ENCODE results near the gene GPR176. TPM values are rescaled to one million over a fixed set of nuclear protein-coding genes. Genes with fewer than 3 reads are reported as not detected.

GPR176 gene
- total RNA-seq, 2 donors from 2014 or later = 0.85 to 1.5 TPM

- ATAC-seq (no peak), DNase-seq (no peak)
- intact Hi-C loops (cut with DNase I, micrococcal nuclease) = no loop called here
These were observed 17.6 kb upstream of the GPR176 start for GRCh38 chr15:39937696-39938095.

- no peak for ATAC-seq
- intact Hi-C loops (cut with DNase I, micrococcal nuclease) = no loop called here
- no peak for DNase-seq
These were observed 16.6 kb upstream of the GPR176 start for GRCh38 chr15:39936681-39937080.

DNA sequence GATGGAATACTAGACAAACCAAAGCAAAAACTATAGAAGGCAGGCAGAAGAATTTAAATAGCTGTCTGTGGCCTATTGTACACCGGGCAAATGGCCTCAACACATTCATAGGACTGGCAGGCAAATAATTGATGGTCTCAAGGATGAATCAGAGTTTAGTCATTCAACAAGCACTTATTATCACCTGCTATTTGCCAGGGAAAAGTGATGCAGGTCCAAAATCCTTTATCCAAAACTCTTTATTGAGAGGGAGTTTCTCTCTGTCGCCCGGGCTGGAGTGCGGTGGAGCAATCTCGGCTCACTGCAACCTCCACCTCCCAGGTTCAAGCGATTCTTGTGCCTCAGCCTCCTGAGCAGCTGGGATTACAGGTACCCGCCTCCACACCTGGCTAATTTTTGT is 16.1 kb upstream of the GPR176 start:
- intact Hi-C loops (cut with DNase I, micrococcal nuclease) = no loop called here
- no peak for ATAC-seq
- no peak for DNase-seq

DNA sequence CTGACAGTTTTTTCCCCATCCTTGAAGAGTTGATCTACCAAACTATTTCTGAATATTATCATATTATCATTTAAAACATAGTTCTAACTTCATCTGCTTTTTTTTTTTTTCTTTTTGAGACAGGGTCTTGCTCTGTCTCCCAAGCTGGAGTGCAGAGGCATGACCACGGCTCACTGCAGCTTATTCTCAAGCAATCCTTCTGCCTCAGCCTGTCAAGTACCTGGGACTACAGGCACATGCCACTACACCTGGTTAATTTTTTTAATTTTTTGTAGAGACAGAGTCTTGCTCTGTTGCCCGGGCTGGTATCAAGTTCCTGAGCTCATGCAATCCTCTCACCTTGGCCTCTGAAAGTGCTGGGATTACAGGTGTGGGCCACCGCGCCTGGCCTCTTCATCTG is 15.2 kb upstream of the GPR176 start:
- no peak for DNase-seq
- ATAC-seq = no peak
- intact Hi-C loops (cut with DNase I, micrococcal nuclease) = no loop called here

DNA sequence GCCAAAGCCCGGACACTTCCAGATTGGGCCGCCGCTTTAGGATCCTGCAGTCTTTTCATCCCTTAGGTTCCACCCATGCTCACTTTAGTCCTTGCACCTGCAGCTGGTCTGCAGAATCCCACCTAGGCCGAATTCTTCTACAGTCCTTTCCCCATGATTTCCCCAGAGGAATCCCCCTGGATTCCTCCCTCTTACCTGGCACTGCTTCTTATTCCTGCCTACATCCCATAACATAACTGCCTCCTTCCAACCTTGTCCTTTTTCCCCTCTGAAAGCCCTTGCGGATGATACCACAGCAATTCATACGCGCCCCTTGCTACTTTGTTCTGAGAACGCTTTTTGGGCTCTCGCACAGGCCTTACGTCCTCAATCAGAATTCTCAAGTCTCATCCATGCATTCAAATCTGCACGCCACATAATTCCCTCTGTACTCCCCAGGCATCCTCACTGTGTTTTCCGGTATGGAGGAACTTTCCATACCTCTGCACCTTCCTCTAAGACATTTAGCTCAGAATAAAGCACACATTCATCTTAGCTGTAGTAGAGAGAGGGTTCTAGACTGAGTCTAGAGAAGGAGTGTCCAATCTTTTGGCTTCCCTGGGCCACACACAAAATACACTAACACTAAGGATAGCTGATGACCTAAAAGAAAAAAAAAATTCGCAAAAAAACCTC is 14.5 kb upstream of the GPR176 start:
- DNase-seq (no peak), ATAC-seq (peak; percentile 20)
- intact Hi-C loops (cut with DNase I, micrococcal nuclease) = no loop called here

DNA sequence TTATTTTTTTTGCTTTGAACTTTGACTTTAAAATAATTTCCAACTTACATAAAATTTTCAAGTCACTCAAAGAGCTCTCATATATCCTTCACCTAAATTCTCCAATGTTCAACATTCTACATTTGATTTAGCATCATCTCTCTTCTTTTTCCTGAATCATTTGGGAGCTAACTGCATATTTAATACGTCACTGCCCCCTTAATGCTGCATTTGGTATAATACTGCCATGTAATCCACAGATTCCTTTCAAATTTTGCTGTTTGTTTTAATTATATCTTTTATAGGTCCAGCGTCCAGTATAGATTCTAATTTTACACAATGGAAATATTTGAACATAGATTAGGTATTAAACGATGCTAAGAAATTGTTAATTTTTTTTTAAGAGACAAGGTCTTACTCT is 11.5 kb upstream of the GPR176 start:
- no peak for ATAC-seq
- DNase-seq = no peak
- intact Hi-C loops (cut with DNase I, micrococcal nuclease) = no loop called here

GRCh38 chr15:39926526-39926925 is 6.5 kb upstream of the GPR176 start:
- no peak for DNase-seq
- intact Hi-C loops (cut with DNase I, micrococcal nuclease) = no loop called here
- ATAC-seq = no peak

GRCh38 chr15:39925112-39925842 is 5.2 kb upstream of the GPR176 start:
- DNase-seq (no peak), ATAC-seq (no peak)
- intact Hi-C loops (cut with DNase I, micrococcal nuclease) = no loop called here

DNA sequence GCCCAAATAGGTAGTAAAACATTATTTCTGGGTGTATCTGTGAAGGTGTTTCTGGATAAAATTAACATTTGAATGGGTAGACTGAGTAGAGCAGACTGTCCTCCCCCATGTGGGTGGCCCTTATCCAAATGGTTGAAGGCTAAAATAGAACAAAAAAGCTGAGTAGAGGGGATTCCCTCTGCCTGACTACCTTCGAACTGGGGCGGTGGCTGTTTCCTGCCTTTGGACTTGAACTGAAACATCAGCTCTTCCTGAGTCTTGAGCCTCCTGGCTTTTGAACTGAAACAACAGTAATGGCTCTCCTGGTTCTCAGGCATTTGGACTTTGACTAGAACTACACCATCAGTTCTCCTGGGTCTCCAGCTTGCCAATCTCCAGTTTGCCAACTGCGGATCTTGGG is 4.4 kb upstream of the GPR176 start:
- ATAC-seq (no peak), DNase-seq (no peak)
- intact Hi-C loops (cut with DNase I, micrococcal nuclease) = no loop called here

DNA sequence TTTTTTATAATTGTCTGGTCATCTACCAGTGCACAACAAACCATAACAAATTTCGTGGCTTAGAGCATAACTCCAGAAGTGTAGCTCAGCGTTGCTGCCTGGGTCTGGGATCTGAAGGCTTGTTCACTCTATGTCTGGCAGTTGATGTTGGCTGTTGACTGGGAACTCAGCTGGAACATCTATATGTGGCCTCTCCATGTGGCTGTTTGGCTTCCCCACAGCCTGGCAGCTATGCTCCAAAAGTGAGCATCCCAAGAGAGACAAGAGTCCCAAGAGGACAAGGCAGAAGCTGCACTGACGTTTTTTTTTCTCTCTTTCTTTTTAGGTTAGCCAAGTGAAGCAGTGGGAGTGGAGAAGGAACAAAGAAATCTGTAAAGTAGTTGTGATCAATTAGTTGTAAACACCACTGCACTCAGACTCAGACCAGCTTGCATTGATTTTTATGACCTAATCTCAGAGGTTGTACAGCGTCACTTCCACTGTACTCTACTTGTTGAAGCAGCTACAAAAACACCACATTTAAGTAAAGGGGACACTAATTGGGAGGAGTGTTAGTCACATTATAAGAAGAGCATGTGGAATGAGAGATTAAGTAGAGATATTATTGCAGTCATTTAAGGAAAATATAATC is 2.5 kb upstream of the GPR176 start:
- DNase-seq (no peak), ATAC-seq (no peak)
- intact Hi-C loops (cut with DNase I, micrococcal nuclease) = no loop called here

DNA sequence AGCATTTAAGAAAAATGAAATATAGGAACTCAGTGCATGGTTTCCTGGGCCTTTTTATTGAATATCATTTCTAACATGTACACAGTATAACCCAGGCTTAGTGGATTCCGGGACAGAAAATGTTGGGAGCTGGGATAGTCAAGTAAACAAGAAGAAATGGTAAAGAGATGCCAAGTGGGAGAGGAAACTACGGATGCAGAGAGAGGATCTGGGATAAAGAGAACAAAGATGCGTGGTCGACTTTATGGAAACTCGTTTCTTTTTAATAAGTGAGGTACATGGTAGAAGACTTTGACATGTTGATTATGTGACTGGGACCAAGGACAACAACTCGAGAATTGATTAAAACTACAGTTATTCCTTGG is 1.2 kb upstream of the GPR176 start:
- intact Hi-C loops (cut with DNase I, micrococcal nuclease) = no loop called here
- no peak for ATAC-seq
- DNase-seq = no peak

- ATAC-seq = peak; percentile 94
- peak; percentile 65 to 80 for DNase-seq
- intact Hi-C loops (cut with DNase I, micrococcal nuclease) = no loop called here
These were observed 626 bp upstream of the GPR176 start for GRCh38 chr15:39920510-39921273.

DNA sequence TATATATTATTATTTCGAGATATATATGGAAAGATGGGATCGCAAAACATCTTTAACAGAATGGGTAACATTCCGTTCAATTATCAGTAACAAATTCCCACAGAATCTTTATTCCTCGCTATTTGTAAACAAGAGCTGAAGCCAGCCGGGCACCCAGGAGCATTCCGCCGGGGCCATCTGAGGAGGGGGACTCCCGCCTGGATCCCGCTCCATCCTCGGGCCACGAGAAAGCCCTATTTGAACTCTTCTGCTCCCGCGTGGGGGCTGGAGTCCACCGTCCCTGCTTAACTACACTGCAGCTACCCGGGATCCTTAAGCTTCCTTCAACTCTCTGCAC is 687 bp downstream of the GPR176 start:
- DNase-seq (peak in 1 of 2 donors; percentile 9), ATAC-seq (no peak)
- intact Hi-C loops (cut with DNase I, micrococcal nuclease) = no loop called here

DNA sequence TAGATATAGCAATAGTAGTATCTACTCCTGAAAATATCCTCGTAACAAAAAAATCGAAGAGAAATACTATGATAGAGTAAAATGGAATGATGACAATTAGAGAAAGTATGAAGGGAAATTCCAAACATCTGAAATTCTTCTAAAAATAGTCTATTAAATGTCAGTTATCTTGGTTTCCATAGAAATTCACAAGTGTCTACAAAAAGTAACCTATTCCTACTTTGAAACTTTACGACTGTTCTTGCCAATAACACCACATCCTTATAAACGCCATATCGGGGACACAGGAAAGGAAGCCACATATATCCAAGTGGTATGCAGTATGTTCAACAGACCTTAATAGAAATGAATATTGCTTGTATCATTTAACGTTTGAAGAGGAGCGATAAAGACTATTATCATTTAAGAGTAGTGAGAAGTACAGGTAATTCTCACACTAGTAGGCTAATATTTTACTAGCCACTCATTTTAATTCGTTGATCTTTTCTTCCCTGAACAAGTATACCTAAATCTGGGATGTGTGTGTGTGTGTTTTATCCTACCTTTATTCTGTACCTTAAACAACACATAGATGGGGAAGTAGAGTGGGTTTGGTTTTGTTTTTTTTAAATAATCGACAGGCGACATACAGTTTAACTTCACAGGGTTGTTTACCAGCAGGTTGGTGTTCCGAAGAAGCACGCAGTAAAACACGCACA is 1.2 kb downstream of the GPR176 start:
- ATAC-seq = no peak
- no peak for DNase-seq
- intact Hi-C loops (cut with DNase I, micrococcal nuclease) = no loop called here

GRCh38 chr15:39914977-39915376 is 5.1 kb downstream of the GPR176 start:
- intact Hi-C loops (cut with DNase I, micrococcal nuclease) = no loop called here
- DNase-seq (no peak), ATAC-seq (no peak)

DNA sequence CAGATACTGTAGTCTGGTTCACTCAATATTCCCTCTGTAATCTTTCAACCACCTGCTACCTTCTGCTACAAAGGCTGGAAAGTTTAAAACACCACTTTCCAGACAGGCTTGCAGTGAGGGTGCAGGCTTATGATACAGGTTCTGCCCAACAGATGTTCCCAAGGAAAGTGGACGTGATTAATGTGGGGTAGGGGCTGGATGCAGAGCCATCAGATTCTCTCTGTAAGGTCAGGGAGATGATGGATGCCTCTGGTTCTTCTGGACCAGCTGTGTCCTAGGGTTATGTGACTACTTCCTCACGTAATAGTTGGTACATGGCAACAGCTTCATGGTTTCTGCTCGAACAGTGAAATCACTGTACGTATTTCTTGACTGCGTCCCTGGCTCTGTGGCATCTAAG is 11.1 kb downstream of the GPR176 start:
- ATAC-seq = no peak
- intact Hi-C loops (cut with DNase I, micrococcal nuclease) = no loop called here
- no peak for DNase-seq

DNA sequence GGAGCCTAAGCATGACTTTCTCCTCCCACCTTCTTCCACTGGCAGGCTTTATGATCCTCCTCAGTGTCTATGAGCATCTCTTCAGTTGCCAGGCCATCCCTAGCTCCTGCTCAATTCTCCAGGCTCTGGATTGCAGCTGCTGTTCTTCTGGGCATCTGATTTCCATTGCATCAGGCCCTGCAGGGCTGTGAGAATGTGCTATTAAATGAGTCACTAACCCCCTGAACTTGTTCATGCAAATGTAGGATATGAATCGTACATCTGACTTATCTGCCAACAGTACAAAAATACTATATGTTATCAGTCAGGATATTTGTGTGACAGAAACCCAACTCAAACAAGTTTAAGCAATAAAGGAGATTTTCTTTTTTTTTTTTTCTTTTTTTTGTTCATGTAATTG is 11.9 kb downstream of the GPR176 start:
- intact Hi-C loops (cut with DNase I, micrococcal nuclease) = no loop called here
- DNase-seq = no peak
- ATAC-seq = no peak

DNA sequence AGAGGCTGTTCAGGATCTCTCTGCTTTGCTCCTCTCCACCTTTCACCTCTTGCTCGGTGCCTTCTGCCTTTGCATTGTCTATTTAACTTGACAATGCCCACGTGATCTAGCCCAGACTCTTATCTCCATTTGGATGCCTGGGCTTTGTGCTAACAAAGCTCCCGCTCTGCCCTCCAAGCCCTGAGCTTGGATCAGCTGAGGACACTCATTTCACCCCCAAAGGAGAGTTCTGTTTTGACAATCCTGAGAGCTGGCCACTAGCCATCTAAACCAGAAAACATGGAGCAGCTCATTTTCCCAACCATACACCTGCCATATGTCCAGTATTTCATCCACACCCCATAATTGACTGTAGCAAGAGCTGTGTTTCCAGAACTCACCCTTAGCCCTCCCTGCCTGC is 12.8 kb downstream of the GPR176 start:
- no peak for DNase-seq
- intact Hi-C loops (cut with DNase I, micrococcal nuclease) = no loop called here
- ATAC-seq = peak; percentile 26

- ATAC-seq (no peak), DNase-seq (no peak)
- intact Hi-C loops (cut with DNase I, micrococcal nuclease) = no loop called here
These were observed 16.0 kb downstream of the GPR176 start for GRCh38 chr15:39904115-39904514.
